ENCODE measurements around the gene ADAM11.

The ADAM11 gene

GRCh38 chr17:44761932-44762810, 3.4 kb downstream of the ADAM11 start:
- no peak overlapping the region for H3K27ac ChIP-seq
- DNase-seq (ENCODE audit: low spot score) = no peak
- POLR2A ChIA-PET (ENCODE audit: low non-redundant PET) = no interaction called here
- CTCF ChIA-PET = interaction anchor here (0.6 to 1.2 kb wide), 3 partner anchors 13 to 277 kb away, joined by 4 to 5 read pairs (median 4); no protein-coding TSS in a partner anchor
- TF ChIP-seq CTCF (conservative IDR thresholded peaks at IDR 0.05; ENCODE audit: low read depth) = no peak

GRCh38 chr17:44763170-44763569, 4.4 kb downstream of the ADAM11 start:
- no peak for DNase-seq (ENCODE audit: low spot score)
- H3K27ac ChIP-seq = no peak overlapping the region
- ChIA-PET POLR2A (ENCODE audit: low non-redundant PET) (no interaction called here), CTCF (interaction anchor here (0.6 to 1.2 kb wide), 4 partner anchors 10 to 278 kb away, joined by 3 to 4 read pairs (median 4); no protein-coding TSS in a partner anchor)
- TF ChIP-seq CTCF (conservative IDR thresholded peaks at IDR 0.05; ENCODE audit: low read depth) = no peak

- H3K27ac ChIP-seq = no peak overlapping the region
- no peak for TF ChIP-seq CTCF (conservative IDR thresholded peaks at IDR 0.05; ENCODE audit: low read depth)
- POLR2A ChIA-PET (ENCODE audit: low non-redundant PET) = no interaction called here
- CTCF ChIA-PET = no interaction called here
- DNase-seq (ENCODE audit: low spot score) = no peak
Observed at GRCh38 chr17:44765965-44766364, 7.2 kb downstream of the ADAM11 start.

- DNase-seq (ENCODE audit: low spot score) = no peak
- H3K27ac ChIP-seq = no peak overlapping the region
- ChIA-PET POLR2A (ENCODE audit: low non-redundant PET) (no interaction called here), CTCF (no interaction called here)
- no peak for TF ChIP-seq CTCF (conservative IDR thresholded peaks at IDR 0.05; ENCODE audit: low read depth)
Observed at GRCh38 chr17:44766409-44767038, 7.7 kb downstream of the ADAM11 start.

- DNase-seq (ENCODE audit: low spot score) = no peak
- POLR2A ChIA-PET (ENCODE audit: low non-redundant PET) = no interaction called here
- CTCF ChIA-PET = interaction anchor here (0.6 kb wide), 1 partner anchor 367 kb away, joined by 5 read pairs; no protein-coding TSS in a partner anchor
- H3K27ac ChIP-seq = no peak overlapping the region
- TF ChIP-seq CTCF (conservative IDR thresholded peaks at IDR 0.05; ENCODE audit: low read depth) = no peak
Observed at GRCh38 chr17:44767493-44767892, 8.7 kb downstream of the ADAM11 start.

GRCh38 chr17:44768505-44769142, 9.8 kb downstream of the ADAM11 start:
- TF ChIP-seq CTCF (conservative IDR thresholded peaks at IDR 0.05; ENCODE audit: low read depth) = no peak
- ChIA-PET CTCF (interaction anchor here (0.6 kb wide), 1 partner anchor 45 kb away, joined by 3 read pairs; no protein-coding TSS in a partner anchor), POLR2A (ENCODE audit: low non-redundant PET) (interaction anchor here (0.5 kb wide), 1 partner anchor 12 kb away, joined by 9 read pairs; no protein-coding TSS in a partner anchor)
- no peak overlapping the region for H3K27ac ChIP-seq
- no peak for DNase-seq (ENCODE audit: low spot score)

Measured in RWPE1 (cell line).